HG03039 (cell line): ENCODE data around the gene STN1.

Experiments
- ATAC-seq: cut with Tn5 transposase; IDR thresholded peaks from one replicate; pipeline ENCODE4 v1.9.1; 2021; ENCODE audit warnings: mild to moderate bottlenecking, moderate library complexity; ENCODE audit not compliant: unreplicated experiment

Gene STN1

GRCh38 chr10:103895411-103896186 is 22.4 kb downstream of the STN1 start:
- no peak for ATAC-seq

- ATAC-seq, result no peak
These were observed 23.5 kb downstream of the STN1 start for GRCh38 chr10:103894441-103894864.

DNA sequence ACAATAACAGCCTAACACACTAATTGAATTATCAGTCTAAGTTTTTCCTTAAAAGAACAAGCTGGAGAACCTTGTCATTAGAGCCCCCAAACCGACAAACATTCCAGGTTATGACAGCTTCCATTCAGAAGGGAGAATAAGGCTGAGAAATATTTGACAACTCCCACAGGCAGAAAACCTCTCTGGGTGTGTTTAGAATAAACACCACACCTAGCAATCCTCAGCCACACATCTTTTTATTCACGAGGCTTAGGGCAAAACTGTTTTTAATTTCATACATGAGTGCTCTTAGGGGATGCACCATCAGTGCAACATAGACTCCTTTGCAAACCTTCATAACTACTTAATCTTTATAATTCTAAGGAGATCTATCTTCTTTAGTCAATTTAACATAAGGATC is 24.2 kb downstream of the STN1 start:
- no peak for ATAC-seq

DNA sequence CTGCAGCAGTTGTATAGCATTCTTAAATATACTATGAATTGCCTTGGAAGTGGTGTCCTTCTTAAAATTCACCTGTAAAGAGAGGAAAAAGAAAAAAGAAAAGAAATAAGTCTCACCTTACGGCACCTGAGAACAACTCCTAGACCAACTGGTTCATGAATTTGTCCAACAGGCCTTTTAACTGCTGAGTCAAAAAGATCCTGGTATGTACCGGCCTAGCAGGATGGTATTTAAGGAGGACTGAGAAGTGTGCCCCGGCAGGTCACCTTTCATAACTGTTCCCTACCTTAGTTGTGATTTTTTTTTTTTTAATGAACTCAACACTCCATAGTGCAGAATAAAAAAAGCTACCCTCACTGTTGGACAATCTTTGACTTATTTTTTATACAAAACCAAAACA is 25.8 kb downstream of the STN1 start:
- ATAC-seq, result no peak

DNA sequence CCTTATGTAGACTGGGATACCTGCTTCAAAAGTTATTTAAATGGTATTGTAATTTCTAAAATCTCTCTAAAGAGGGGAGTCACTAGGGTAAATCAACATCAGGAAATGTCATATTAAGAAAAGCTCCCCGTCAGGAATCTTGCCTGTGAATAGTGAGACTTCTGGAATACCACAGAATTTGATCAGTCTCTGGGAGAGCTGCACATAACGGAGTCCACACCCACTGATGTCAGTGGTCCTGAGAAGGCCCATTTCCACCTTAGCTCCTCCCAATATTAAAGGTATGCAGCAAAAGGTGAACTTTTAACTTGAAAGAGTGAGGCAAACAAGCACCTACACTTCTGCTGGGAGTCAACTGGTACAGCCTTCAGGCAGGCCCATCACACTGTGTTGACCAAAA is 27.3 kb downstream of the STN1 start:
- no peak for ATAC-seq

GRCh38 chr10:103890194-103890658 is 27.8 kb downstream of the STN1 start:
- no peak for ATAC-seq

DNA sequence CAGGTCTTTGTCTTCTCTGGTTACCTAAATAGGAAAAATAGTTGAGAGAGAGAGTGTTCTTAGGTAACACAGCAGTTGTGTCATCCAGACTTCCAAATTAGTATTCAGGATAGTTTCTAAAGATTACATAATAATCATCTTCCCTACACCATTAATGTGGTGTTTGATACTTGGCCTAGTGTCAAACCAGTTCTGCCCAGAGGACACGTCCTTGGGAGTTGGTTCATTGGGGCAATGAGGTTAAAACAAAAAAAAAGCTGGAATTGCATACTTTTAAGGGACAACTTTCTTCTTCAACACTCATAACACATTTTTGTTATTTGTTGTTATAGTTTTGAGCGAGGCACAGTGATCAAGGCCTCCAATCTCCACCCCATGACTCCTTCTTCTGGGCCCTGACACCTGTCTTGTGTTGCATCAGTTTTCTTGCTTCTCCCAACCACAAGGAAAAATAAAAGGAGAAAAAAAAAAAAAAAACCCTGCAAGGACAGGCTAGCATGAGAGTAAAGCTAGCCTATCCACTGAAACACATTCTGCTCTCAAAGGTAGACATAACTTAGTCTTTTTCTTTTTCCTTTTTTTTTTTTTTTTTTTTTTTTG is 28.8 kb downstream of the STN1 start:
- no peak for ATAC-seq

DNA sequence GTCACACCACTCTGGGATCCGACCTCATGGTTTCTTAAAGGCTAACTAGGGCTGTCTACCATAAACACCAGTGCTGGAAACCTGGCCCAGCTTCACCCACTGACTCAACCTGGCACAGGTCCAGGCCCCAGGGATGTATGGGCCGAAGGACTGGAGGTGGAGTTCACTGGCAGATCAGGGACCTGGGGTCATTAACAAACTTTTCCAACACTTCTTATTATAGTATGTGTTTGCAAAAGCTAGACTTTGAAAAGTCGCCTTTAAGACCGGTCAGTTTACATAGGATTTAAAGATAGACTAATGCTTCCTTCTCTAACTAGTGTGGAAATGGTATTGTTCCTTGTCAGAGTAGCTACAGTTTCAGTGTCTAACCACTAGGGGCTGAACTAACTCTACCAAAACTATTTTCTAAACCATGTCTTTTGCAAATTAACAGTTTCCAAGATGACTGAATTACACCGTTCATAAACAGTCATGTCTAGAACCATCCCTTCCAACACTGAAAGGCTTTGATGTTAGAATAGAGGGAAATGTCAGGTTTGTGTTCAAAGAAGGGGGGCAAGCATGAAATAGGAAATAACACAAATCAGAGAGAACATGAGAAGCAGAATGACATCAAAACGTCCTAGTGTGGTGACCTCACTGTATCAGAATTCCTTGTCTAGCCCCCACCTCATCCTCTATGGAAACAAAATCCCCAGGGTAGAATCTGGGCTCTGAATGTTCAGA is 29.7 kb downstream of the STN1 start:
- no peak for ATAC-seq

- no peak for ATAC-seq
These were observed 32.4 kb downstream of the STN1 start for GRCh38 chr10:103885617-103886016.

DNA sequence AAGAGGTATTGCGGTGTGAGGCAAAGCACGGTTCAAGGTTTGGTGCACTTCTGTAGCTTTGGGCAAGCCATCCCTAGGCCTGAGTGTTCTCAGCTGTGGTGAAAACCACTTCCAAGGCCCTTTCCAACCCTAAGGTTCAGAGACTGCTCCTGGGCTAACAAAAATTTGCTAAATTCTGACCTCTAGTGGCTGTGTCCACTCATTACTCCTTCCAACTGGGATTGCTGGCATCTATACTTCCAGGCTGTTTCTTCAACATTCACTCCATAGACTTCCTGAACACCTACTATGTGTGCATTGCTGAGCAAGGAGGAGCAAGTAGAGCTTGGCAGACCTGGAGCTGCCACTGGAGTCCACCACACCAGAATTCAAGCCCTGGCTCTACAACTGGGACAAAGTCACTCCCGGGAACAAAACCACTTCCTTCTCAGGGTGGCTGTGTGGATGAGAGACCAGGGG is 33.3 kb downstream of the STN1 start:
- ATAC-seq, result no peak

DNA sequence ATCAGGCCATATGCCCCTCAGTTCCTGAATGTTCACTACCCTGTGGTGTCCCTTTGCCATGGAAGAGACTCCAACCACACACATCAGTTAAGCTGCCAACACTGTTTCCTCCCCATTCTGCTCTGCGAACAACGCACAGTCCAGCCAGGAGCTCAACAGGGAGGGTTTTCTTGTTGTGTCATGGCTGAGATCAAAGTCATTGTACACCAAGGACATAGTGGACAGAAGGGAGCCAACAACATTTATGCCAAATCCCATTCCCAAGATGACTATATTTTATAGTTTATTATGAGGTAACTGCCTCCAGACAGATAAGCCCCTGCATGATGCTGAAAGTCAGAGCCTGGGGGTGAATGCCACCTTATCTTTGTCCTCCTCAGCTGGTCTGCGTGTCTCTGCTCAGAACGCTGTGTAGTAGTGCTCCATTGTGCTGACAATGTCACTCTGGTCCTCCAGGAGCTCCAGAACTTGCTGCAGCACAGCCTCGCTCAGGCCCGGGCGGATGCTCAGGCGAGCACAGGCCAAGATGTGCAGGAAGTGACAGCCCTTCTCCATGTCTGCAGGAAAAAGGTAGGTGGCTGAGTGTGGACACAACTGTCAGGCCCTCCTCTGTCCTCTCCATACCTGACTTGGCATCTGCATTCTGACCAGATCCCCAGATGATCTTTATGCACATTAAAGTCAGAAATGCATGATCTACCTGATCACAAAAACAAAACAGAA is 35.5 kb downstream of the STN1 start:
- no peak for ATAC-seq

- ATAC-seq, result no peak
These were observed 36.3 kb downstream of the STN1 start for GRCh38 chr10:103881416-103882284.

DNA sequence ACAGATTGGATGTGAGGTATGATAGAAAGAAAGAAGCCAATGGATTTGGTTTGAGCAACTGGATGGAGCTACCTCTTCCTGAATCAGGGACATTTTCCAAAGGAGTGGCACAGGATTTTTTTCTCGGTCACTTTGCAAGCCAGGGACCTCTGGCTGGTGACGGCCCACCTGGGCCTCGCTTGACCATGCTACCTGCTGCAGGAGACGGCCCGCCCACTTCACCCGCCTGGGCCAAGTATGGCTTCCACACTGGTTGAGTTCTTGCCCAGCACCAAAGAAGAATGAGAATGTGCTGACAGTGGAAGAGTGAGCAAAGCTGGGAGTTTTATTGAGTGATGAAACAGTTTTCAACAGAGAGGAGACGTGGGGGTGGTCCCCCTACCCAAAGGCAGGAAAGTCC is 38.2 kb downstream of the STN1 start:
- ATAC-seq, result no peak

DNA sequence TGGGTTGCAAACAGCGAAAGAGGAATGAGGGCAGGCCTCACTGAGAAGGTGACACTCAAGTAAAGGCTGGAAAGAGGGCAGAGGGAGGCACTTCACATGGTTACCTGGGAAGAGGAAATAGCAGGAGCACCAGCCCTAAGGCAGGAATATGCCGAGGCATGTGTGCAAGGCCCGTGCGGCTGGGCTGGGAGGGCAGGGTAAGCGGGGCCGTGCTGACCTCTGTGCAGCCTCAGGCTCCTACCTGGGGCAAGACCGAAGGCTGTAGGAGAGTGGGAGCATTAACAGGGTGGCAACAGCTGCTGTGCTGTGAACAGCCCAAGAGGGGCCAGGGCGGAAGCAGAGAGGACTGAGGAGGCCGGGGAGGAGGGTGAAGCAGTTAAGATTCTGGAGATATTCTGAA is 38.6 kb downstream of the STN1 start:
- no peak for ATAC-seq

GRCh38 chr10:103877861-103878260 is 40.1 kb downstream of the STN1 start:
- no peak for ATAC-seq

GRCh38 chr10:103876155-103876554 is 41.8 kb downstream of the STN1 start:
- no peak for ATAC-seq

DNA sequence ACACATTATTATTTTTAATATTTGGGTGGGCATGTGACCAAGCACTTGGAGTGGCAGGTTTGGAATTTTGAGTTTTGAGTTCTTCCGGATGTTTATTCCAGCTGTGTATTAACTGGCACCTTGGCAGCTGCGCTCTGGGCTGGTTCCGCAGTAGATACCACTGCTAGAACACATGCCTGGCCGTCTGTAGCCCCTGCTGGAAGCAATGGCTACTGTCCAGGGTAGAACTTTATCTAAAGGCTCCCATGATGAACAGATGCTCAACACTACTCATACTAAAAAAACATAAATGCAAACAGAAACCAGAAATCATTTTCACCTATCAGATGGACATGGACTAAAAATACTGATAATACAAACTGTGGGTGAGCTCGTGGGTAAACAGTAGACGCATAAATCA is 43.3 kb downstream of the STN1 start:
- ATAC-seq, result no peak

DNA sequence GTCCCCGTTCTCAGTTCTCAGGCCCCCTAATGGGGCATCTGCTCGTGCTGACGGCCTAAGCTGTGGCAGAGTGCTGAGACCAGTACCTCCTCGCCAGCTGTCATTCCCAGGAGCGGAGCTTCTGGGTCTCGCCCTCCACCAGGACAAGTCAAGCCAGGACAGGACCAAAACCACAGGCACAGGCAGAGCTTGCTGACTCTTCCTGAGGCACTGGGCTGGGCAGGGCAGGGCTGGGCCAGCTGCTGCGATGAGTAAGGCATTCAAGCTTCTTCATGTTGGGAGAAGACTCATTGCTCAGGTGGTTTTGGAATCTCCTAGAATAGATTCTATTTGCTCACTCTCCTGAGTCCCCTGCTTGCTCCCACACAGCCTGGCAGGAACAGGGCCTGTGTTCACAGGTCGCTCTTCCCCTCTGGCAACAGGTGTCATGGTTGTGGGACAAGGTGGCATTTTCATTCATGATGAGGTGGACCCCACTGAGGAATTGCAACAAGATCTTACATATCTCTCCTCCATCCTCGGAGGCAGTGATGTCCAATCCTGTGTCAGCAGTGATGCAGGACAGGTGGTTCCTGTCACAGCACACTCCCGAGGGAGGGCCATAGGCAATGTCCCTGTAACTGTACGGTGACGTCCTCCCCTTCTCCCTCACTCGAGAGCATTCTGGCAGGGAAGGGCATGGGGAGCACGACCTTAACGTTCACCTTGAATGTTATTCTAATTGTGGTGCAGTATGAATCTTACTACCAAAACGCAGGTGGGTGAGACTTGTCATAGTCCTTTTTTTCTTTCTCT is 45.6 kb downstream of the STN1 start:
- no peak for ATAC-seq

DNA sequence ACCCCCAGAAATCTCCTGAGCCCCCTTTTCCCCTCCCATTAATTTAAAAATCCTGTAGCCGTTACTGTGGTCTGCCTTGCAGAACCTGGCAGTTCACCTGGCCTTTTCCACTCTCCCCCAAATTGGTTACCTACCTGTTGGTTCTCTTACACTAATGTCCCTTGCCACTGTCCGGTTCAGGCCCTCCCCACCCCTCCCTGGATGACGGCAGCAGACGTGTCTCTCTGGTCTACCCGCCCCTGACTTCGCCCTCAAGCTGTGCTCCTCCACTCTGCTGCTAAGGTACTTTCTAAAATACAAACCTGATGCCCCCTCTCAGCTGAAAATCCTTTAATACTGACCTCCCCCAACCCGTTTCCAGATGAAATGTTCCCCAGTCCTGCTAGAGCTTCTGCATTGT is 47.0 kb downstream of the STN1 start:
- no peak for ATAC-seq
